ENCODE data around the gene LIME1.

GRCh38 chr20:63694584-63695423 is 41.7 kb upstream of the LIME1 start:
- TF ChIP-seq CTCF (IDR thresholded peaks at IDR 0.05) (no peak), EZH2phosphoT487 (IDR thresholded peaks at IDR 0.05) (no peak), EZH2 (IDR thresholded peaks at IDR 0.05) (no peak)
